CD4-positive, alpha-beta T cell treated with Interferon alpha-2 for 1 hour (primary cell): Measurements from ENCODE around the gene GIMAP5.
A peak's percentile ranks its signal among the peaks of the same experiment; 100 is the strongest.

Experiments
- DNase-seq, 2 donors: peaks; one replicate each; pipeline ENCODE4 v3.0.0-alpha.2; 2020 to 2022

GIMAP5 gene

GRCh38 chr7:150778014-150778737 is 41.0 kb downstream of the GIMAP5 start:
- DNase-seq: no peak

GRCh38 chr7:150778738-150779301 is 41.6 kb downstream of the GIMAP5 start:
- DNase-seq: peak; percentile 60 to 72

- no peak for DNase-seq
These were observed 43.1 kb downstream of the GIMAP5 start for GRCh38 chr7:150780292-150780691.

GRCh38 chr7:150781103-150781502 is 43.9 kb downstream of the GIMAP5 start:
- no peak for DNase-seq

GRCh38 chr7:150781961-150782360 is 44.7 kb downstream of the GIMAP5 start:
- DNase-seq: no peak

- DNase-seq: peak in 1 of 2 donors; percentile 27
These were observed 47.0 kb downstream of the GIMAP5 start for GRCh38 chr7:150784120-150784736.

- DNase-seq: no peak
These were observed 47.7 kb downstream of the GIMAP5 start for GRCh38 chr7:150784954-150785353.

- peak; percentile 28 to 61 for DNase-seq
These were observed 50.4 kb downstream of the GIMAP5 start for GRCh38 chr7:150787321-150788281.

GRCh38 chr7:150788474-150789269 is 51.5 kb downstream of the GIMAP5 start:
- DNase-seq: no peak

- no peak for DNase-seq
These were observed 53.3 kb downstream of the GIMAP5 start for GRCh38 chr7:150790416-150791075.

- no peak for DNase-seq
These were observed 54.1 kb downstream of the GIMAP5 start for GRCh38 chr7:150791304-150791703.

- DNase-seq: no peak
These were observed 54.7 kb downstream of the GIMAP5 start for GRCh38 chr7:150791746-150792452.
